GM19043 (cell line): Measurements from ENCODE around the gene PLSCR3.

Experiments
- ATAC-seq: cut with Tn5 transposase; IDR thresholded peaks from one replicate; pipeline ENCODE4 v1.9.1; 2021; ENCODE audit warnings: low read depth; ENCODE audit not compliant: unreplicated experiment

Gene PLSCR3

DNA sequence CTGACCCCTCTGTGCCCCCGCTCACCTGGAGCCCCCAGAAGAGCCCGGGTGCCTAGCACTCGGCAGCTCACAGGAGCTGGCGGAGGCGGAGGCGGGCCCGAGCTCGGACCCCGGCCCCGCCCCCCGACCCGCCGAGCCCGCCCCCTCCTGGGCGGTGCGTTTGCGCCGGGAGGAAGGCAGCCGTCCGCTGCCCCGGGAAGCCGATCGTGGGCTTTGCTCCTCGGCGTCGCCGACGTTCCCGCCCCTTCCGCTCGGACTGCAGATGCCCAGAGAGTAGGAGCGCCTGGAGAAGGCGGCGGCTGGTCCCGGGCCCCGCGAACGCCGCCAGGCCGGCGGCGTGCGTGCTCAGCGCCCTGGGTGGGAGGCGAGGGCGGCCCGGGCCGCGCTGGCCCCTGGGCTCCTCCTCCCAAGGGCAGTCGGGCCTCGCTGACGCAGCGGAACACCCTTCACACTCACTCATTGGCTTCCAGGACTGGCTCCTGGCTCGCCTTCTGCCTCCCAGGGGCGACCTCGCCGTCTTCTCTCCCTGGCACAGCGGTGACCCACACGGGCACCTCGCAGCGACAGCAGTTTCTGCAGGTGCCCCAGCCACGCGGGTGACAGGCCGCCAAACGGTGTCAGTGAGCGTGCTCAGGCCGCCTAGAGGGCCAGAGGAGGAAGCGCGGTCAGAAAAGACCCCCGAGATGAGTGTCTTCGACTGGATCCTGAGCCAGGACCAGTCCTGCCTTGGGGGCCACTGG, at the start of gene PLSCR3:
PLSCR3 (minus strand) TSS at position 74 of the 740 bp plus-strand sequence. CDS start 415 bp downstream, outside the sequence.
- ATAC-seq, result no peak

DNA sequence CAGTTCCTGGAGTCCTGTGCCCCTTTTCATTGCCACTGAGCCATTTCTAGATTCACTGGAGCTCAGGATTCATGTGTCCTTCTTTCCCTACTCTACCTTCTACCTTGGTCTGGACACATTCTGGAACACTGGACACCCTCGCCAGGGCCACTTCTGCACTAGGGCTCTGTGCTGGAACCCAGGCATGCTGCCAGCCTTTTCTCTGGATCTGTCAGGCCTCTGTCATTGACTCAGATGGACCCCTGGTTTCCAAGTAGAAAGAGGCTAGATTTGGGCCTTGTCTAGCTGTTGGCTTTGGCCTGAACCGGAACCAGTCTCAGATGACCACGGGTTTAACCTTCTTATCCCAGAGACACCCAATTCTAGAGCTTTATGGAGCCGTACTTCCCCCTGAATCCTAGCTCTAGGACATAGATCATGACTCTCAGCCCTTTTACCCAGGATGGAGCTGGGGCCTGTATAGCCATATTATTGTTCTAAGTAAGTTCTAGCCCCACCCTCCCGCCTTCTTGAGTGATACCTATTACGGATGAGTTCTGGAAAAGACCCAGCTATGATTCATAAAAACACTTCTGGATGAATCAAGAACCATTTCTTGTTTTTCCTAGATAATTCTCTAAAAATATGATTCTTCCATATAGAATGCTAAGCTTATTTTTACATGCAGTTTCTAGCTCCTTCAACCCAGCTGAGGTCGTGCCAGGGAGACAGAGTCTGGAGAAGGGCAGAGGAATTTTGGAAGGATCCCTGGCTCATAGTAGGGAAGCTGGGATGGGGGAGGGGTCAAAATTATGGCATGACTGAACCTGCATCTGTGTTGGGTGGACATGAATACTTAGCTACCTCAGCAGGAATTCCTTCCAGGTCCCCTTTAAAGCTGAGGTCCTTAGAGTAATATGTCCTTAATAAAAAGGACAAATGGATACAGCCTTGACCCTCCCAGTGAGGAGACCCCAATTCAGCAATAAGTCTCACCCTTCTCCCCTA, 49.5 kb upstream of the PLSCR3 start:
- no peak for ATAC-seq

DNA sequence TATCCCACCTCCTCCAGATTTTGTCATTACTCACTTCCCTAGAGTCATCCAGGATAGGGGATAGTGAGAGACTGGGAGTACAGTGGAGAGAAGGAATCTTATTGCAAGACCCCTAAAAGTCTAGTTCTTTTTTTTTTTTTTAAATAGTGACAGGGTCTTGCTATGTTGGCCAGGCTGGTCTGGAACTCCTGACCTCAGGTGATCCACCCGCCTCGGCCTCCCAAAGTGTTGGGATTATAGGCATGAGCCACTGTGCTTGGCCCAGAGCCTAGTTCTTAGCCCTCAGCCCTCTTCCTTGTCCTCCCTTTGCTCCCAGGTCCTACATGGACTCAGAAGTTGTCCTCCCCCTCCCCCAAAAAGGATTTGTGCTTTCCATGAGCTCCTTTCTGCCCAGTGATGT, 47.8 kb upstream of the PLSCR3 start:
- ATAC-seq, result no peak

DNA sequence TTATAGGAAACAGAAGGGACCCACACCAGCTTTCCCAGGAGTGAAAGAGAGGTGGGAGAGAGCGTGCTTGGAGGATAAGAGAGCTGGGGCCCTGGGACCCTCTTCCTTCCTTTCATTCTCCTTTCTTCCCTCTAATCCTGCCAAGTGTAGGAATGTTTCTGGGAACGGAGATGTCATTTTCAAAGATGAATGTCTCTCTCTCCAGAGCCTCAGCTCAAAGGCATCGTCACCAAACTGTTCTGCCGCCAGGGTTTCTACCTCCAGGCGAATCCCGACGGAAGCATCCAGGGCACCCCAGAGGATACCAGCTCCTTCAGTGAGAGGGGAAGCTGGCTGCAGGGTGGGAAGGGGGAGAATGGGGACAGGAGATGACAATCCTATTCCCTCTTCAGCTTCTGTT, 46.9 kb upstream of the PLSCR3 start:
- no peak for ATAC-seq

DNA sequence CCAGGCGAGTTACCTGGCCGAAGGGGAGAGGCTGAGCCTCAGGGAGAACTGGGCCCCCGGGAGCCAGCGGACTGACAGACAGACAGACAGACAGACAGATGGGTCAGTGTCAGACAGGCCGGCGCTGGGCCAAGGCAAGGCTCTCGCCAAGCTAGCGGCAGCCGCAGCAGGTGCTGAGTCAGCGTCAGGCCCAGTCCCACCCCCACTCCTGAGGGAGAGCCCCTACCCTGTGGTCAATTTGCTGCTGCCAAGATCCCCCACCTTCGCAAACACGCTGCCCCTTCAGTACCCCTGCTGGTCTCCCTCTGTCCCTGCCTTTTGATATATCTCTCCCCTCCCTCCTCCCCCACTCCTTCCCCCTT, 46.5 kb upstream of the PLSCR3 start:
- ATAC-seq, result no peak

DNA sequence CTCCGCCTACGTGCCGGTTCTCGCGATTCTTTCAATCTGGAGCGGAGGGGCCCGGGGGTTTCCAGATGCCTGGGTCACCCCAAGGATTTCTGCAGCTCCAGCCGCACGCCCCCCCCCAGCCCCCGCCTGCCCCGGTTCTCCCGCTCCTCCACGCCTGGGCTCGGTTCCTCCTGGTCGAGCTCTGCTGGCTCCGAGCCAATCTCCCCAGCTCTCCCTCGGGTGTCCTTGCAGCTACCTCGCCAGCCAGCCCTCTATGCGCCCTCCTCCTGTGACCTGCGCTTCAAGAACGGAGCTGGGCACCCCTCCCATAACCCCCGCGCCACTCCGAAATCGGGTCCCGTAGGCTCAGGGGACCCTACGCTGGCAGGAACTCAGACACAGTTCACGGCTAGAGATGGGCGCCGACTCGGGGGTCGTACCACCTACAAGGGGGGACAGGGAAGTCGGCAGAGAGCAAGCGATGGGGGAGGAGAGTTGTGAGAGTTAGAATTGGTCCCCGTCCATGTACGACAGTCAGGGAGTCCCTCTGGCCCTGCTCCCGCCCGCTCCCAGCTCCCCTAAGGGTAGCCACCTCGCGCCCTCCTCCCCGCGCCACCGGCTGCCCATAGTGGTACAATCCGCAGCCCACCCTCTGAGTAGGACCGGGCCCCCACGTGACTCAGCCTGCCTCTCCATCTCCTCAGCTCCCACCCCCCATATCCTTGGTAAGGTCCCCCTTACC, 45.9 kb upstream of the PLSCR3 start:
- ATAC-seq, result no peak

DNA sequence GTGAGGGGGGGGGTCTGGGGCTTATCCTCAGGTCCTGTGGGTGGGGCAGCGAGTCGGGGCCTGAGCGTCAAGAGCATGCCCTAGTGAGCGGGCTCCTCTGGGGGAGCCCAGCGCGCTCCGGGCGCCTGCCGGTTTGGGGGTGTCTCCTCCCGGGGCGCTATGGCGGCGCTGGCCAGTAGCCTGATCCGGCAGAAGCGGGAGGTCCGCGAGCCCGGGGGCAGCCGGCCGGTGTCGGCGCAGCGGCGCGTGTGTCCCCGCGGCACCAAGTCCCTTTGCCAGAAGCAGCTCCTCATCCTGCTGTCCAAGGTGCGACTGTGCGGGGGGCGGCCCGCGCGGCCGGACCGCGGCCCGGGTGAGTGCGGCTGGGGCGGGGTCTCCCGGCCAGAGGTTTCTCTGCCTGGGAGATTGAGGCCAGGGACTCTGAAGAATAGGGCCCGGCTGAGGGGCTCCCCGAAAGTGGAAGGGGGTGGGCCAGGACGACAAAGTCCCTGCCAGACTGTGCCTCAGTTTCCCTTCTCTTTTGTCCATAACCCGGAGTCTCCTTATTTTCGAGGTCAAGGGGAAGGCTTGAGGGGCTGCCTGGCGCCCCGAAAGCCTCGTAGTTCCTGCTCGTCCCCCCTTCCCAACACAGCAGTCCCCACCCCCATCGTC, 45.3 kb upstream of the PLSCR3 start, which contains the start of gene FGF11:
FGF11 (plus strand) TSS at position 51 of the 651 bp plus-strand sequence; CDS start at position 160, 109 bp downstream.
- ATAC-seq, result no peak

DNA sequence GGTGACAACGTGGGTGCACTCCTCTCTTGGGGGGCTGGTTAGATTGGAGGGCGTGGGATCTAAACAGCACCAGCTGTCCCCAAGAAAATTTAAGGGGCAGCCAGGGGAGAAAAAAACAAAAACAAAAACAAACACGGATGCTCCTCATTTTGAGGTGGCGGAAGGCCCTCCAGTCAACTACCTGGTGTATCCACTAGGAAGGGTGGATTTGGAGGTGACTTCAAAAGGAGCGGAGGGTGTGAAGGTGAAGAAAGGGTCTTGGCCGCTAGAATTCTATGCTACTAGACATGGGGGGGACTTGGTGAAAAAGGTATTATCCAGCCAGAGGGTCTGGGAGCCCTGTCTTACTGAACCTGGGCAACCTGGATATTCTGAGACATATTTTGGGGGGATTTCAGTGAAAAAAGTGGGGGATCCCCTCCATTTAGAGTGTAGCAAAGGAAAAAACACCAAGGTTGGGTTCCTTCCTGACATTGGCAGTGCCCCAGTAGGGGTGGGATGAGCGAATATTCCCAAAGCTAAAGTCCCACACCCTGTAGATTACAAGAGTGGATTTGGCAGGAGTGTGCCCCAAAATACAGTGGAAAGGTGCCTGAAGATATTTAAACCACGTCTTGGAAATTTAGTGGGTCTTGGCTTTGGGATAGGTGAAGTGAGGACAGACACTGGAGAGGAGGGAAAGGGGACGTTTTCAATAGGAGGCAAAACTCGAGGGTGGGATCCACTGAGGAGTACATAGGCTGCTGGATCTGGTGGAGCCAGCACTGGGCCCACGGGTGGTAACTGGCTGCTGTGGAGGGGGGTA, 44.5 kb upstream of the PLSCR3 start:
- ATAC-seq, result no peak

DNA sequence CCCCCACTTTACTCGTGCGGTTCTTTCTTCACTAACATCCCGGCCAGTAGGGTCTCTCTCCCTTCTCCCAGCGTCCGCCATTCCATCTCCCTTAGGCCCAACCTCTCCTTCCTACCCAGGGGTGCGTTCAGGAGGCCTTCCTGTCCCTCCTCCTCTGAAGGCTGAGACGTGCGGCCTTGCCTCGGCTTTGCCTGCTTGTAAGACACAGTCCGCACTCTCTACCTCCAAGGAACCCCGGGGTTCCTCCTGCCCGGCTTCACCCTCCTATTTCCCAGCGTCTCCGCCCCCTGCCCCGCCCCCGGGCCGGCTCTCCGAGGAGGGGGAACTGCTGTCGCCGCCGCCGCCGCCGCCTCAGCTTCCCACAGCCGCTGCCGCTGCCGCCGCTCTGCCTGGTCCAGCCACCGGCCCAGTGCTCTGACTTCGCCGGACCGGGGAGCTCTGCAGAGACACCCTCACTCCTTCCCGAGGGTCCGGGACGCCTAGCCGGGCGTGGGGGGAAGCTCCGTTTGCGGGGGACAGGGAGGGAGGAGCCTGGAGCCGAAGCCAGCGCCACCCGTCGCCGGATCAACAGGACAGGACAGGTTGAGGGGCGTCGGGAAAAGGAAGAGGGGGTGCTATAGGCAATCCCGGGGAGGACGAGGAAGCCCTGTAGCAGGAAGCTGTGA, 43.8 kb upstream of the PLSCR3 start:
- no peak for ATAC-seq

DNA sequence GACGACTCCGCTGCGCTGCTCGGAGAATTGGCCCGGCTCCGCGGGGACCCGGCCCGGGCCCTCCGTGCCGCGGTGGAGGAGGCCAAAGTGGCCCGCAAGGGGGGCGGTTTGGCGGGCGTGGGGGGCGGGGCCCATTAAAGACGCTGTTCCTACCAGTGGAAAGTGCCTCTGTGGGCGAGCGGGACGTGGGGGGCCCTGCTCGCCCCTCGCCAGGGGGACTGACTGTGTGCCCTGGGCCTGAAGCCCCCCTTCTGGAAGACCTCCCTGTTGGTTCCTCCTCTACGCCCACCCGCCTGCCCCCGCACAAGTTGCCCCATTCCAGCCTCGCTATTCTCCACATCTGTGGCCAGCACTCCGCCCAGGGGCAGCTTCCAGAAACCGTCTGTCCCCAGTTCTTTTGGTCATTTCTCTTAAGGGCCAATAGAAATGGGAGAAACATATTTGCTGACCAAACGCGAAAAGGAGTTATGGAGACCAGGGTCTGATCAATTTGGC, 43.1 kb upstream of the PLSCR3 start:
- no peak for ATAC-seq

DNA sequence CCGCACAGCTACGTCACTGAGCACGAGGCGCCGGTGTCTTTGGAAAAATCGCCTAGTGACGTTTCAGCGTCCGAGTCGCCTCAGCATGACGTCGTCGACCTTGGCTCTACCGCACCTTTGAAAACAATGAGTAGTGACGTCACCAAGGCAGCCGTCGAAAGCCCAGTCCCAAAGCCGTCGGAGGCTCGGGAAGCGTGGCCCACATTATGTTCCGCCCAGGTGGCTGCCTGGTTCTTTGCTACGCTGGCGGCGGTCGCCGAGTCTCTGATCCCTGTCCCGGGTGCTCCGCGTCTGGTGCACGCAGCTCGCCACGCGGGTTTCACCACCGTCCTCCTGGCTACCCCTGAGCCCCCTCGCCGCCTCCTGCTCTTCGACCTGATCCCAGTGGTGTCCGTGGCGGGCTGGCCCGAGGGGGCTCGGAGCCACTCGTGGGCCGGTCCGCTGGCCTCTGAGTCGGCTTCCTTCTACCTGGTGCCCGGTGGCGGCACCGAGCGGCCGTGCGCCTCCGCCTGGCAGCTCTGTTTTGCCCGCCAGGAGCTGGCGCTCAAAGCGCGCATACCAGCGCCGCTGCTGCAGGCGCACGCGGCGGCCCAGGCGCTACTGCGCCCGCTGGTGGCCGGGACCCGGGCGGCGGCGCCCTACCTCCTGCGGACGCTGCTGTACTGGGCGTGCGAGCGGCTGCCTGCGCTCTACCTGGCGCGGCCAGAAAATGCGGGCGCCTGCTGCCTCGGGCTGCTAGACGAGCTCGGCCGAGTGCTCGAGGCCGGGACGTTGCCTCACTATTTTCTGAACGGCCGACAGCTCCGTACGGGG, 42.4 kb upstream of the PLSCR3 start:
- no peak for ATAC-seq

DNA sequence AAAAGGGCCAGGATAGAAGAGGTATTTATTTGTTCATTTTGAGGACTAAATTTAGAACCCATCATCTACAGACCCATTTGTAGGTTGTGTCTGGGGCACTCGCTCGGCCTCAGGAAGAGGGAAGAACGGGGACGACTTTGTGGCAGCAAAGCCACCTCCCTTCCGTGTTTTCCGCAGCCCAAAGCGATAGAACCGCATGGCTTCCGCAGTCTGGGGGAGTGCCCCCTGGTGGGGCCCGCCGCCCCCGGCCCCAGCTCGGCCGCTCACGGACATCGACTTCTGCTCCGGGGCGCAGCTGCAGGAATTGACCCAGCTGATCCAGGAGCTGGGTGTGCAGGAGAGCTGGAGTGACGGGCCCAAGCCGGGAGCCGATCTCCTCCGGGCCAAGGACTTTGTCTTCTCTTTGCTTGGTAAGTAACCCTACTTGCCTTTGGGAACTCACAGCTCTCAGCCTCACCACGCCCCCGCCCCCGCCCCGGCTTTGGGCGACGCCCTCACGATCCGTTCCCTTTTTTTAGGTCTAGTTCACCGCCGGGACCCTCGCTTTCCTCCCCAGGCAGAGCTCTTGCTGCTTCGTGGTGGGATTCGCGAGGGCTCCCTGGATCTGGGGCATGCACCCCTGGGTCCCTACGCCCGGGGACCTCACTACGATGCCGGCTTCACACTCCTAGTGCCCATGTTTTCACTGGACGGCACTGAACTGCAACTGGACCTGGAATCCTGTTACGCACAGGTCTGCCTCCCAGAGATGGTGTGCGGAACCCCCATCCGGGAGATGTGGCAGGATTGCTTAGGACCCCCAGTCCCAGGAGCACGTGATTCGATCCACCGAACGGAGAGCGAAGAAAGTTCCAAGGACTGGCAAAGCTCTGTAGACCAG, 41.6 kb upstream of the PLSCR3 start:
- peak; percentile 9 for ATAC-seq

DNA sequence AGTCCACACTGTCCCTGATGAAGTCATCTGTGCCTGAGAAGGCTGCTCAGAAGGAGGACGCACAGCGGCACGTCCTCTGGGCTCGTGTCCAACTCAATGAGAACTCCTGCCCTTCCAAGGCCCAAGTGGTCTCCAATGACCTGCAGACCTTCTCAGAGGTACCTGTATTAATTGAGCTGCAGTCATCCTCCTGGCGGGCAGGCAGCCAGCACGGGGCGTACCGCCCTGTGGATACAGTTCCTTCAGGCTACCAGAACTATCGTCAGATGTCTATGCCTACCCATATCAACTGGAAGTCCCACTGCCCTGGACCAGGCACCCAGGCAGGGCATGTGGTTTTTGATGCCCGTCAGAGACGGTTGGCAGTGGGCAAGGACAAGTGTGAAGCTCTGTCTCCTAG, 38.0 kb upstream of the PLSCR3 start:
- ATAC-seq, result no peak

DNA sequence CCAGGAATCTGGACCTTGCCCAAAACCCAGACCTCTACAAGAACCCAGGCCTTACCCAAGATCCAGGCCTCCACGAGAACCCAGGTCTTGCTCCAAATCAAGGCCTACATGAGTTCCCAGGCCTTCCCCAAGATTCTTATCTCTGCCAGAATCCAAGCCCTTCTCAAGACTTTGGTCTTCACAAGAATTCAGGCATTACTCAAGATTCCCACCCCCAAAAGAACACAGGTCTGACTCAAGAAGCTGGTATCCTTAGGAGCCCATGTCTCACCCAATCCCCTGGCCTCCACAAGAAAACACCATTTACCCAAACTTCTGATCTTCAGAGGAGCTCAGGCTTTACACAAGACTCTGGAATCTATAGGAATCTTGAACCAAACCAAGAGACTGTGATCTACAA, 36.9 kb upstream of the PLSCR3 start:
- ATAC-seq, result no peak

DNA sequence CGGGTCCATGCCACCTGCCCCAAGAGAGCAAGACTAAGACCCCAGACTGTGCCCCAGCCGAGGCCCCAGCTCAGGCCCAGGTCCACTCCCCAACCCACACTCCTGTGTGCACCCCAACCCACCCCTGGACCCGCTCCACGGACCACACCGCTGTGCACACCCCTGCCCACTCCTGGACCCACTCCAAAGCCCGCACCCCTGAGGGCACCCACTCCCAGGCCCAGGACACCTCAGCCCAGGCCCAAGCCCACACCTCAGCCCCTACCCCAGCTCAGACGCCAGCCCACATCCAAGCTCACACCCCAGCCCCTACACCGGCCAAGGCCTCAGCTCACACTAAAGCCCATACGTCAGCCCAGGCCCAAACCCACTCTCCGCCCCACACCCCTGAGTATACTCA, 35.4 kb upstream of the PLSCR3 start:
- ATAC-seq, result no peak

DNA sequence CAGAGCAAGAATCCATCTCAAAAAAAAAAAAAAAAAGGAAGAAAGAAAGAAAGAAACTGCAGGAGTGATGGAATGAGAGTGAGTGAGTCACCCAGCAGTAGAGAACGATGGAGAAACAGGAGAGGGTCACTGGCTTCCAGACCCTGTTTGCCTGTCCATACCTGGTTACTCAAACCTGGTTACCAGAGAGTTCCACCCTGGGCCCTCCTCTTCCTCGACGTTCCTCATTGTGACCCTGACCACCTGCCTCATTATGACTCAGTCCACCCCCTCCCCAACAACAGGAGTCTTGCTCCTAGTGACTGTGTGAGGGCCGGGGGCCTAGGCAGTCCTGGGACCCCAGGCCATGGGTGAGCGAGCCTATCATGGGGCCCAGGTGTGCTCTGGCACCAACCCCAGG, 34.2 kb upstream of the PLSCR3 start, which contains the start of gene SPEM3:
SPEM3 (plus strand) TSS at position 301 of the 400 bp plus-strand sequence; CDS start at position 347, 46 bp downstream.
- ATAC-seq, result no peak

DNA sequence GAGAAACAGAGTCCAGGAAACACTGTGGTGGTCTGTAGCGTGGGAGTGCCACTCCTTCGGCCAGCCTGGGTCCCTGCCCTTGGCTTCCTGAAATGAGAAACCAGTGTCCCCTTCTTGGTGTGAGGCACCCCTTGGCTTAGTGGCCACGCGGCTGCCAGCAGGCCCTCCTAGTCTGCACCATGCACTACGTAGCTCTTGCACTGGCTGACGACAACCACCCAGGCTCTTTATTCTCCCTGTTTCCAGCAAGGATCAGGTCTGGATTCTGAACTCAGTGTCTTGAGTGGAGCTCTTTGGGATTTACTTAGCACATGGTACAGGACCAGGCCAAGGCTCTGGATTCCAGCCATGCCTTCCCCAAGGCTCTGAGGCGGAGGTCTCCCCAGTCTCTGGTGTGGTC, 33.2 kb upstream of the PLSCR3 start:
- ATAC-seq, result no peak
